Measurements from ENCODE around the gene RPL12. TPM values are rescaled to one million over a fixed set of nuclear protein-coding genes. Genes with fewer than 3 reads are reported as not detected.

Gene RPL12
- total and polyA plus RNA-seq, 2 of the 13 experiments (the other 11 are each of a cell fraction or from before 2014, with no cell fraction given) = 1,551 to 2,590 TPM

- H3K9ac ChIP-seq (ENCODE audit: insufficient read depth, low read depth, low read length) = no peak overlapping the region
- ATAC-seq (no peak), DNase-seq (ENCODE audit: low spot score) (no peak), FAIRE-seq (no peak)
- H4K20me1 ChIP-seq (ENCODE audit: insufficient read depth, low read length) = no peaks in the 10 kb centered on the region
- no peak overlapping the region for H3K4me2 ChIP-seq (ENCODE audit: low read depth, low read length)
- ChIA-PET POLR2A (no interaction called here), CTCF (ENCODE audit: low intra/inter-chr PET ratio, low total read pairs) (no interaction called here)
- no peak overlapping the region for H3K4me3 ChIP-seq (replicated peaks in 1 of 3; ENCODE audit: insufficient read depth in 1 of 3, low read depth in 2 of 3, low read length in 3 of 3)
- peaks cover 7 to 29% of the 10 kb centered on the region in 2 experiments for H3K36me3 ChIP-seq (replicated peaks in 1 of 2; ENCODE audit: control insufficient read depth in 1 of 2, insufficient read depth in 2 of 2, low read length in 2 of 2)
- in situ Hi-C loops (cut with HindIII; ENCODE audit: extremely low pct_ligation_motif_present, low pct_unique_long_range_greater_than_20kb) = no loop called here
- H3K27me3 ChIP-seq (ENCODE audit: control insufficient read depth in 1 of 2, insufficient read depth in 2 of 2, low read length in 2 of 2) = no peaks in the 10 kb centered on the region
- 97% methylated on average over 11 of the region's 14 CpGs for whole genome bisulfite sequencing (ENCODE audit: low lambda C conversion rate)
- H3K27ac ChIP-seq (ENCODE audit: extremely low read length, insufficient read depth, low read length) = no peak overlapping the region
- H3K9me3 ChIP-seq (ENCODE audit: low read length) = no peaks in the 10 kb centered on the region
- H3K79me2 ChIP-seq (ENCODE audit: insufficient read depth, low read length) = no peaks in the 10 kb centered on the region
- no peaks in the 10 kb centered on the region for H3K4me1 ChIP-seq (ENCODE audit: insufficient read depth, low read length)
- BruUV-seq (replicated peaks) = no TSS peak
- 0 out of 2 replicates have a peak, but pooled peaks have one; percentile 4 for TF ChIP-seq STAG1 (CRISPR knock-in tag; IDR thresholded peaks at IDR 0.05)
- TF ChIP-seq, protein P1, sequence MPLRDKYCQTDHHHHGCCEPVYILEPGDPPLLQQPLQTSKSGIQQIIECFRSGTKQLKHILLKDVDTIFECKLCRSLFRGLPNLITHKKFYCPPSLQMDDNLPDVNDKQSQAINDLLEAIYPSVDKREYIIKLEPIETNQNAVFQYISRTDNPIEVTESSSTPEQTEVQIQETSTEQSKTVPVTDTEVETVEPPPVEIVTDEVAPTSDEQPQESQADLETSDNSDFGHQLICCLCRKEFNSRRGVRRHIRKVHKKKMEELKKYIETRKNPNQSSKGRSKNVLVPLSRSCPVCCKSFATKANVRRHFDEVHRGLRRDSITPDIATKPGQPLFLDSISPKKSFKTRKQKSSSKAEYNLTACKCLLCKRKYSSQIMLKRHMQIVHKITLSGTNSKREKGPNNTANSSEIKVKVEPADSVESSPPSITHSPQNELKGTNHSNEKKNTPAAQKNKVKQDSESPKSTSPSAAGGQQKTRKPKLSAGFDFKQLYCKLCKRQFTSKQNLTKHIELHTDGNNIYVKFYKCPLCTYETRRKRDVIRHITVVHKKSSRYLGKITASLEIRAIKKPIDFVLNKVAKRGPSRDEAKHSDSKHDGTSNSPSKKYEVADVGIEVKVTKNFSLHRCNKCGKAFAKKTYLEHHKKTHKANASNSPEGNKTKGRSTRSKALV (CRISPR knock-in tag; IDR thresholded peaks at IDR 0.05) = no peak
- intact Hi-C loops (cut with micrococcal nuclease; ENCODE audit: unreplicated experiment) = no loop called here
- no peak overlapping the region for H2AFZ ChIP-seq (ENCODE audit: low read length)
Measured at GRCh38 chr9:127495884-127496555, 44.8 kb upstream of the RPL12 start.

DNA sequence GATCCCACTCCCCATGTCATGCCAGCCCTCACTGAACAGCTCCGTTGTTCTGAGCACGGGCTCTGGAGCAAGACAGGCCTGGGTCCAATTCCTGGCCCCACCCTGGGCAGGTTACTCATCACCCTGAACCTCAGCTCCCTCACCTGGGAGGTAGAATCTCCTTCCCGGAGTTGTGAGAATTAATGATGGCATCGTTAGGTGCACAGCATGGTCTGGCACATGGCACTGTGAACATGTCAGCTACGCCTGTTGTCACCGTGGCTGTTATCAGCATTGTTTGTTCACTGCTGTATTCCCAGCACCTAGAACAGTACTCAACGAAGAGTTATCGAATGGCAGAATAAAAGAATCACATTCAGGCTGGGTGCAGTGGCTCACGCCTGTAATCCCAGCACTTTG lies 43.1 kb upstream of the RPL12 start:
- H3K27ac ChIP-seq (ENCODE audit: extremely low read length, insufficient read depth, low read length) = no peak overlapping the region
- H3K4me3 ChIP-seq (replicated peaks in 1 of 3; ENCODE audit: insufficient read depth in 1 of 3, low read depth in 2 of 3, low read length in 3 of 3) = no peak overlapping the region
- POLR2A ChIA-PET = no interaction called here
- no peaks in the 10 kb centered on the region for H4K20me1 ChIP-seq (ENCODE audit: insufficient read depth, low read length)
- ATAC-seq (no peak), DNase-seq (ENCODE audit: low spot score) (no peak), FAIRE-seq (no peak)
- in situ Hi-C loops (cut with HindIII; ENCODE audit: extremely low pct_ligation_motif_present, low pct_unique_long_range_greater_than_20kb) = no loop called here
- H3K4me2 ChIP-seq (ENCODE audit: low read depth, low read length) = no peak overlapping the region
- no peak overlapping the region for H2AFZ ChIP-seq (ENCODE audit: low read length)
- peaks cover 9 to 36% of the 10 kb centered on the region in 2 experiments for H3K36me3 ChIP-seq (replicated peaks in 1 of 2; ENCODE audit: control insufficient read depth in 1 of 2, insufficient read depth in 2 of 2, low read length in 2 of 2)
- H3K79me2 ChIP-seq (ENCODE audit: insufficient read depth, low read length) = no peaks in the 10 kb centered on the region
- BruUV-seq (replicated peaks) = no TSS peak
- no peaks in the 10 kb centered on the region for H3K9me3 ChIP-seq (ENCODE audit: low read length)
- intact Hi-C loops (cut with micrococcal nuclease; ENCODE audit: unreplicated experiment) = no loop called here
- TF ChIP-seq GABPA (IDR thresholded peaks at IDR 0.05; ENCODE audit: low read depth, low read length) = no peak
- no peak for TF ChIP-seq GABPA (CRISPR knock-in tag; IDR thresholded peaks at IDR 0.05; ENCODE audit: low read depth)
- no peak for TF ChIP-seq ZNF781 (CRISPR knock-in tag; IDR thresholded peaks at IDR 0.05; ENCODE audit: borderline replicate concordance, not compliant biosample characterization)
- no peak for TF ChIP-seq GTF3A (CRISPR knock-in tag; conservative IDR thresholded peaks at IDR 0.05)
- no peaks in the 10 kb centered on the region for H3K27me3 ChIP-seq (ENCODE audit: control insufficient read depth in 1 of 2, insufficient read depth in 2 of 2, low read length in 2 of 2)
- CTCF ChIA-PET (ENCODE audit: low intra/inter-chr PET ratio, low total read pairs) = no interaction called here
- no peak overlapping the region for H3K9ac ChIP-seq (ENCODE audit: insufficient read depth, low read depth, low read length)
- WGBS (ENCODE audit: low lambda C conversion rate) = 91% methylated on average over 7 of the region's 9 CpGs
- H3K4me1 ChIP-seq (ENCODE audit: insufficient read depth, low read length) = no peaks in the 10 kb centered on the region

All from HepG2 (cell line).